GM12875 (cell line): ENCODE results near the gene ZNFX1.

ENCODE experiments used
- H3K4me3 ChIP-seq: one replicate; pipeline ENCODE4 v1.5.1; 2011; ENCODE audit warnings: low read depth, low read length, control low read depth
- TF ChIP-seq, protein P1 (sequence below): IDR thresholded peaks from 2 replicates; pipeline ENCODE4 v1.5.1; 2011; ENCODE audit warnings: low read depth, mild to moderate bottlenecking, control low read depth, inconsistent platforms, low read length, moderate library complexity, borderline replicate concordance; ENCODE audit not compliant: insufficient read depth

ZNFX1 gene

GRCh38 chr20:49248301-49248700 is 29.6 kb downstream of the ZNFX1 start:
- H3K4me3 ChIP-seq = no peak overlapping the region
- TF ChIP-seq, protein P1, sequence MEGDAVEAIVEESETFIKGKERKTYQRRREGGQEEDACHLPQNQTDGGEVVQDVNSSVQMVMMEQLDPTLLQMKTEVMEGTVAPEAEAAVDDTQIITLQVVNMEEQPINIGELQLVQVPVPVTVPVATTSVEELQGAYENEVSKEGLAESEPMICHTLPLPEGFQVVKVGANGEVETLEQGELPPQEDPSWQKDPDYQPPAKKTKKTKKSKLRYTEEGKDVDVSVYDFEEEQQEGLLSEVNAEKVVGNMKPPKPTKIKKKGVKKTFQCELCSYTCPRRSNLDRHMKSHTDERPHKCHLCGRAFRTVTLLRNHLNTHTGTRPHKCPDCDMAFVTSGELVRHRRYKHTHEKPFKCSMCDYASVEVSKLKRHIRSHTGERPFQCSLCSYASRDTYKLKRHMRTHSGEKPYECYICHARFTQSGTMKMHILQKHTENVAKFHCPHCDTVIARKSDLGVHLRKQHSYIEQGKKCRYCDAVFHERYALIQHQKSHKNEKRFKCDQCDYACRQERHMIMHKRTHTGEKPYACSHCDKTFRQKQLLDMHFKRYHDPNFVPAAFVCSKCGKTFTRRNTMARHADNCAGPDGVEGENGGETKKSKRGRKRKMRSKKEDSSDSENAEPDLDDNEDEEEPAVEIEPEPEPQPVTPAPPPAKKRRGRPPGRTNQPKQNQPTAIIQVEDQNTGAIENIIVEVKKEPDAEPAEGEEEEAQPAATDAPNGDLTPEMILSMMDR = no peak

- H3K4me3 ChIP-seq = no peak overlapping the region
- TF ChIP-seq, protein P1 = no peak
Measured at GRCh38 chr20:49247792-49248191, 30.1 kb downstream of the ZNFX1 start.

- no peak overlapping the region for H3K4me3 ChIP-seq
- TF ChIP-seq, protein P1 = no peak
Measured at GRCh38 chr20:49247169-49247723, 30.6 kb downstream of the ZNFX1 start.

DNA sequence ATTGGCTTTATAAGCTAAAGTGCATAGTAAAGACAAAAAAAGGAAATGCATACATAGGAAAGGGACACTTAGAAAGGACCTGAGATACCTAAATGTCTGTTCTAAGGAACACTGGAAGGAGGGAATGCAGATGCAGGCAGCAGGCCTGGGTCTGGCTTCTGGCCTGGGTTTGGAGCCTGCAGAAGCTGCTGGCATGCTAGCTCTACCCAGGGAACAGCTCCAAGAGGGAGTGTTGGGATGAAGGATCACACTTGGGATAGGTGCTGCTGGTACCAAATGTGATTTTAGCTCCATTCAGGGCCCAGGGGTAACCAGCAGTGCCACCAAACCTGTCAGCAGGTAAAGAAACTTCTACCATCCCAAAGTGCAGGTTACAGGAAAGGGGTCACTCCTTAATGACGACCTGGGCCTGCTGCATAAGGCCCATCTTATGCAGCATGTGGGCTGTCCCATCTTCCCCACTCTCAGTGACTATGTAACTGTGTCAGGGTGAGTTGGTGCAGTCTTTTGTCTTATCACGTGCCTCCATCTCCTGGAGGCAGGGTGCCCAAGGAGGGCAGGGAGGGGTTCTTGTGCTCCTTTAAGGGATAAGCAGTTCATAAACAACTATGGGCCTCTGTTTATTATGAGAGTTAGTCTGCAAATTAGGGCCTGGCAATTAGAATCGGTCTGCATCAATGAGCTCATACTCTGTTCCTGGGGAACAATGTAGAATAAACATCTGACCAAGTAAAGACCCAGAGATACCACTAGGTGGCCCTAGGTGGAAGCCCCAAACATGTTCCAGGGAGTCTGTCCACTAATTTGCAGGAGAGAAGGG is 31.7 kb downstream of the ZNFX1 start:
- TF ChIP-seq, protein P1 = peak; percentile 61; the same call in 1 of the 2 replicates

GRCh38 chr20:49237531-49237930 is 40.3 kb downstream of the ZNFX1 start:
- H3K4me3 ChIP-seq = no peak overlapping the region
- TF ChIP-seq, protein P1 = no peak

More for the DNA sequence above, 31.7 kb downstream of the ZNFX1 start:
- no peak overlapping the region for H3K4me3 ChIP-seq

- H3K4me3 ChIP-seq = no peak overlapping the region
- TF ChIP-seq, protein P1 = no peak
Measured at GRCh38 chr20:49236301-49236700, 41.6 kb downstream of the ZNFX1 start.

- TF ChIP-seq, protein P1 = no peak
- H3K4me3 ChIP-seq = no peak overlapping the region
Measured at GRCh38 chr20:49234831-49235230, 43.0 kb downstream of the ZNFX1 start.
